PC-3 (cell line): ENCODE data around the gene RNF157.

Source experiments
- EZH2 ChIP-seq: fragments of 300-600 bp; sonication (generic); IDR thresholded peaks from one replicate; pipeline ENCODE4 v1.6.1; 2017; ENCODE audit warnings: antibody characterized with exemption, mild to moderate bottlenecking, low read length; ENCODE audit not compliant: unreplicated experiment
- EZH2phosphoT487 ChIP-seq: fragments of 300-600 bp; sonication (generic); IDR thresholded peaks from 2 replicates; pipeline ENCODE4 v1.6.1; 2018; ENCODE audit warnings: mild to moderate bottlenecking, antibody characterized with exemption, low read length, borderline replicate concordance
- TF ChIP-seq, protein P1 (sequence below): fragments of 300-600 bp; sonication (generic); conservative IDR thresholded peaks from 2 replicates; pipeline ENCODE4 v1.5.1; 2017; ENCODE audit warnings: antibody characterized with exemption, low read depth, mild to moderate bottlenecking, low read length

DNA sequence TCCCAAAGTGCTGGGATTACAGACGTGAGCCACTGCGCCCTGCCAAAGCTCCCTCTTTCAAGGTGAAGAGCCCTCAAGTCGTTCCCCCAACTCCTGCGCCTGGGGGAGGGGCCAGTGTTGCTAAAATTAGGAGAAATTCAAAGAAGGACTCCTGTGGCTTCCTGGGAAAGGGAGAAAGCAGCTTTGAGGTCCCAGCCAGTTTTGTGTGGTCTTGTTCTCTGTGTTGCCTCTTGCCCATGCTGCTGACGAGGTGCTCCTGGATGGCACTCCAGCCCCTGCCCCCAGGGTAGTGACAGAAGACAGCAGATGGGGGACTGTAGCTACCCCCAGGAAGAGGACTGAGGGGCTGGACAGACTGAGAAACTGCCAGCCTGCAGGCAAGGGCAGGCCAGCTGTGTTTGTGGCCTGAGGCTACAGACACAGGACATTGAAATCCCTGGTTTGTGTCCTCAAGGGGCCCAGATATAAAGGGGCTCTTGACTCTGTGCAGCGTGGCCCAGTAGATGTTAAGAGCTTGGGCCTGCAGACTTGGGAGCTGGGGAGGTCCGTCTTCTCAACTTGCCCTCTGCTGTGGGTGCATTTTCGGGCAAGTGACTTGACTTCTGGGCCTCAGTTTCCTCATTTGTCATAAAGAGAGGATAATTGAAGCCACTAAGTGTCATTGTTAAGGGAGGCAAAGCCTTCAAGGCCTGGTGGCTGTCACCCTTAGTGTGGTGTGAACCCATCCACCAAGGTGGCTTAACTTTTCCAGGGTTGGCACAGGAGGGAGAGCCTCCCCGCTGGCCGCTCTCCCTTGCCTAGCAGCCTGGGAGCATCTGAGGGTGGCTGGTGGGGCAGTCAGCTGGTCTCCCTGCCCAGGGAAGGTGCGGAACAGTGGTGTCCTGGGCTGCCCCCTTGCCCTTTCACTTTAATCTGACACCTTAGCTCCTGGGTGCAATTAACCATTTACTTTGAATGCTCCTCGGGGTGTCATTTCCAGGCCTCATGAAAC lies 29.0 kb upstream of the RNF157 start:
- TF ChIP-seq, protein P1, sequence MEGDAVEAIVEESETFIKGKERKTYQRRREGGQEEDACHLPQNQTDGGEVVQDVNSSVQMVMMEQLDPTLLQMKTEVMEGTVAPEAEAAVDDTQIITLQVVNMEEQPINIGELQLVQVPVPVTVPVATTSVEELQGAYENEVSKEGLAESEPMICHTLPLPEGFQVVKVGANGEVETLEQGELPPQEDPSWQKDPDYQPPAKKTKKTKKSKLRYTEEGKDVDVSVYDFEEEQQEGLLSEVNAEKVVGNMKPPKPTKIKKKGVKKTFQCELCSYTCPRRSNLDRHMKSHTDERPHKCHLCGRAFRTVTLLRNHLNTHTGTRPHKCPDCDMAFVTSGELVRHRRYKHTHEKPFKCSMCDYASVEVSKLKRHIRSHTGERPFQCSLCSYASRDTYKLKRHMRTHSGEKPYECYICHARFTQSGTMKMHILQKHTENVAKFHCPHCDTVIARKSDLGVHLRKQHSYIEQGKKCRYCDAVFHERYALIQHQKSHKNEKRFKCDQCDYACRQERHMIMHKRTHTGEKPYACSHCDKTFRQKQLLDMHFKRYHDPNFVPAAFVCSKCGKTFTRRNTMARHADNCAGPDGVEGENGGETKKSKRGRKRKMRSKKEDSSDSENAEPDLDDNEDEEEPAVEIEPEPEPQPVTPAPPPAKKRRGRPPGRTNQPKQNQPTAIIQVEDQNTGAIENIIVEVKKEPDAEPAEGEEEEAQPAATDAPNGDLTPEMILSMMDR: no peak
- no peak for TF ChIP-seq EZH2
- no peak for TF ChIP-seq EZH2phosphoT487
